H1 (cell line): Measurements from ENCODE around the gene EHD4. TPM values are rescaled to one million over a fixed set of nuclear protein-coding genes. Genes with fewer than 3 reads are reported as not detected.

ENCODE experiments used
- CTCF ChIA-PET: fragments of 300-600 bp; sonication (Branson Sonifier 250); formaldehyde crosslinking; loops from one replicate; lab custom pipeline; 2021; ENCODE audit not compliant: partially characterized antibody; lab: Charles Lee
- POLR2A ChIA-PET: fragments of 300-600 bp; sonication (Branson Sonifier 250); formaldehyde crosslinking; loops from one replicate; lab custom pipeline; 2021; ENCODE audit warnings: inconsistent platforms; ENCODE audit not compliant: partially characterized antibody; lab: Charles Lee
- DNase-seq, 2 experiments: peaks; one replicate each; pipeline versions ENCODE4 v3.0.0 to v3.0.0-alpha.2; 2010 to 2022; ENCODE audit warnings: low spot score in 2 of 2, low read depth in 1 of 2, mixed read lengths in 1 of 2
- FAIRE-seq: peaks from 2 replicates; lab custom pipeline; 2011; peaks lifted over from hg19 to GRCh38; lab: Jason Lieb, UNC
- H2AFZ ChIP-seq: 2 replicates; pipeline ENCODE4 v1.8.1; 2012; ENCODE audit warnings: low read length, inconsistent platforms
- H2AK5ac ChIP-seq: 2 replicates; pipeline ENCODE4 v1.6.1; 2013; ENCODE audit warnings: low read depth, low read length
- H2BK120ac ChIP-seq: replicated peaks from 2 replicates; pipeline ENCODE3; 2013; ENCODE audit warnings: low read depth, low read length, inconsistent platforms
- H2BK12ac ChIP-seq: 2 replicates; pipeline ENCODE4 v1.6.1; 2013; ENCODE audit warnings: low read depth, low read length
- H2BK15ac ChIP-seq: 2 replicates; pipeline ENCODE4 v1.6.1; 2013; ENCODE audit warnings: low read length
- H2BK20ac ChIP-seq: 2 replicates; pipeline ENCODE4 v1.6.1; 2013; ENCODE audit warnings: low read length
- H2BK5ac ChIP-seq: 2 replicates; pipeline ENCODE4 v1.6.1; 2013; ENCODE audit warnings: low read depth, low read length
- H3K14ac ChIP-seq: 2 replicates; pipeline ENCODE4 v1.6.1; 2013; ENCODE audit warnings: inconsistent platforms; ENCODE audit not compliant: insufficient read length
- H3K18ac ChIP-seq: 2 replicates; pipeline ENCODE4 v1.6.1; 2013; ENCODE audit warnings: low read length; ENCODE audit errors: extremely low read depth
- H3K23ac ChIP-seq: 2 replicates; pipeline ENCODE4 v1.6.1; 2013; ENCODE audit warnings: inconsistent platforms; ENCODE audit not compliant: insufficient read length
- H3K23me2 ChIP-seq: 2 replicates; pipeline ENCODE4 v1.6.1; 2013; ENCODE audit warnings: low read depth, low read length
- H3K27ac ChIP-seq: 2 replicates; pipeline ENCODE4 v1.6.1; 2011; ENCODE audit warnings: low read depth, low read length, inconsistent platforms
- H3K27me3 ChIP-seq, 4 experiments: replicated peaks in 1 of 4; 1 replicate in 1 of 4; 2 replicates in 3 of 4; pipeline versions ENCODE4 v1.6.1 to v1.8.1; 2011 to 2013; ENCODE audit warnings: low read length in 3 of 4, mild to moderate bottlenecking in 3 of 4, inconsistent platforms in 2 of 4, mixed read lengths in 2 of 4, moderate library complexity in 1 of 4; ENCODE audit not compliant: control insufficient read depth in 3 of 4, insufficient read depth in 3 of 4; ENCODE audit errors: extremely low read depth in 1 of 4
- H3K36me3 ChIP-seq, 4 experiments: 2 replicates each; pipeline versions ENCODE4 v1.6.1 to v1.8.1; 2011 to 2013; ENCODE audit warnings: mild to moderate bottlenecking in 4 of 4, low read length in 3 of 4, moderate library complexity in 2 of 4, control low read depth in 1 of 4, inconsistent platforms in 1 of 4; ENCODE audit not compliant: insufficient read depth in 4 of 4, control insufficient read depth in 2 of 4
- H3K4ac ChIP-seq: replicated peaks from 2 replicates; pipeline ENCODE3; 2013; ENCODE audit warnings: low read length, low read depth, mixed read lengths, inconsistent platforms; ENCODE audit not compliant: insufficient read length
- H3K4me1 ChIP-seq, 4 experiments: replicated peaks in 1 of 4; 1 replicate in 1 of 4; 2 replicates in 3 of 4; pipeline versions ENCODE4 v1.6.1 to v1.8.1; 2011 to 2013; ENCODE audit warnings: low read length in 3 of 4, inconsistent platforms in 2 of 4, mixed read lengths in 1 of 4; ENCODE audit not compliant: insufficient read depth in 4 of 4, control insufficient read depth in 3 of 4
- H3K4me2 ChIP-seq, 2 experiments: 2 replicates each; pipeline versions ENCODE4 v1.6.1 to v1.8.1; 2011 to 2013; ENCODE audit warnings: low read depth in 2 of 2, low read length in 2 of 2, control low read depth in 1 of 2, inconsistent platforms in 1 of 2, mild to moderate bottlenecking in 1 of 2; ENCODE audit not compliant: insufficient read depth in 1 of 2
- H3K4me3 ChIP-seq, 4 experiments: fragments of 200-600, 300-600 bp in 1 of 4; sonication (generic), shearing (Covaris generic), sonication (Bioruptor Twin) in 1 of 4; 2 replicates each; pipeline versions ENCODE4 v1.5.1 to v1.8.1; 2011 to 2016; ENCODE audit warnings: low read length in 4 of 4, low read depth in 3 of 4, control low read depth in 2 of 4, inconsistent platforms in 2 of 4, mild to moderate bottlenecking in 2 of 4, mixed read lengths in 1 of 4, moderate library complexity in 1 of 4; ENCODE audit not compliant: insufficient read depth in 2 of 4; ENCODE audit errors: extremely low read depth in 1 of 4
- H3K56ac ChIP-seq: replicated peaks from 2 replicates; pipeline ENCODE3; 2013; ENCODE audit warnings: low read depth, mild to moderate bottlenecking, mixed read lengths, low read length, inconsistent platforms; ENCODE audit not compliant: insufficient read length
- H3K79me1 ChIP-seq: 2 replicates; pipeline ENCODE4 v1.6.1; 2013; ENCODE audit warnings: low read depth, low read length, control low read depth
- H3K79me2 ChIP-seq, 2 experiments: 2 replicates each; pipeline versions ENCODE4 v1.6.1 to v1.8.1; 2012 to 2013; ENCODE audit warnings: low read length in 2 of 2, mild to moderate bottlenecking in 2 of 2, inconsistent platforms in 1 of 2; ENCODE audit not compliant: insufficient read depth in 2 of 2, control insufficient read depth in 1 of 2
- H3K9ac ChIP-seq, 4 experiments: replicated peaks in 1 of 4; 1 replicate in 1 of 4; 2 replicates in 3 of 4; pipeline versions ENCODE4 v1.6.1 to v1.8.1; 2011 to 2013; ENCODE audit warnings: low read depth in 3 of 4, low read length in 3 of 4, control low read depth in 2 of 4, mild to moderate bottlenecking in 2 of 4, moderate library complexity in 2 of 4, inconsistent platforms in 1 of 4; ENCODE audit errors: extremely low read depth in 1 of 4
- H3K9me3 ChIP-seq, 2 experiments: 2 replicates each; pipeline versions ENCODE4 v1.6.1 to v1.8.1; 2012 to 2013; ENCODE audit warnings: mild to moderate bottlenecking in 2 of 2, moderate library complexity in 2 of 2, control low read depth in 1 of 2, inconsistent platforms in 1 of 2, low read depth in 1 of 2, low read length in 1 of 2, mixed read lengths in 1 of 2; ENCODE audit not compliant: insufficient read depth in 2 of 2
- H4K20me1 ChIP-seq, 2 experiments: replicated peaks in 1 of 2; 2 replicates each; pipeline versions ENCODE3 to v1.8.1; 2011 to 2013; ENCODE audit warnings: inconsistent platforms in 2 of 2, low read length in 2 of 2, mild to moderate bottlenecking in 1 of 2; ENCODE audit not compliant: insufficient read depth in 2 of 2, control insufficient read depth in 1 of 2
- H4K5ac ChIP-seq: 2 replicates; pipeline ENCODE4 v1.6.1; 2013; ENCODE audit warnings: low read length, low read depth, mixed read lengths, inconsistent platforms; ENCODE audit not compliant: insufficient read length
- H4K8ac ChIP-seq: 2 replicates; pipeline ENCODE4 v1.8.0; 2013; ENCODE audit warnings: mild to moderate bottlenecking, moderate library complexity, low read length, inconsistent platforms; ENCODE audit not compliant: insufficient read depth; ENCODE audit errors: extremely low read depth
- H4K91ac ChIP-seq: replicated peaks from 2 replicates; pipeline ENCODE3; 2013; ENCODE audit warnings: low read length, mixed read lengths, inconsistent platforms; ENCODE audit not compliant: insufficient read length
- EGR1 ChIP-seq: IDR thresholded peaks from 2 replicates; pipeline ENCODE4 v1.6.1; 2011; ENCODE audit warnings: low read depth, low read length, borderline replicate concordance
- MAFK ChIP-seq: IDR thresholded peaks from 2 replicates; pipeline ENCODE4 v1.6.1; 2012; ENCODE audit warnings: low read depth, mild to moderate bottlenecking, improper control_type of control experiment, low read length
- NANOG ChIP-seq: IDR thresholded peaks from 2 replicates; pipeline ENCODE4 v1.6.1; 2011; ENCODE audit warnings: low read length, low read depth, mild to moderate bottlenecking, inconsistent platforms; ENCODE audit not compliant: insufficient read depth, poor library complexity, severe bottlenecking
- POU5F1 ChIP-seq: IDR thresholded peaks from 2 replicates; pipeline ENCODE4 v1.6.1; 2011; ENCODE audit warnings: low read depth, mild to moderate bottlenecking, low read length, moderate library complexity
- TCF12 ChIP-seq: IDR thresholded peaks from 2 replicates; pipeline ENCODE4 v1.6.1; 2011; ENCODE audit warnings: low read depth, mild to moderate bottlenecking, low read length
- WGBS, 2 experiments: shearing (Covaris generic) in 1 of 2; methylation state at CpG; one replicate each; pipeline versions ENCODE4 v1.1.6 to v1.1.7; 2013 to 2015; ENCODE audit warnings: low lambda C conversion rate in 2 of 2, mixed read lengths in 2 of 2, inconsistent platforms in 1 of 2, low coverage in 1 of 2, missing lambda C conversion rate in 1 of 2; ENCODE audit not compliant: insufficient replicate concordance in 2 of 2, insufficient coverage in 1 of 2, insufficient read length in 1 of 2; ENCODE audit errors: extremely low coverage in 1 of 2, missing lambda C conversion rate in 1 of 2; 5-methylcytosine and 5-hydroxymethylcytosine counted together
- polyA plus RNA-seq, 7 experiments: library from polyadenylated mRNA; depleted of rRNA in 3 of 7; stranded (reverse) in 5 of 7; unstranded in 2 of 7; fragments of >200 nt in 5 of 7; fragments of 200-250 nt in 2 of 7; gene quantifications; 1 replicate in 5 of 7; 2 replicates in 1 of 7; 4 replicates in 1 of 7; pipeline versions ENCODE4 v1.2.1 to v1.2.3, GENCODE V29; 2011 to 2013; ENCODE audit warnings: missing spikeins in 2 of 7, mixed read lengths in 2 of 7
- total RNA-seq: library from RNA; stranded (reverse); fragmentation: NEBNext Ultra II Directional; extraction: Animal tissue kit (Norgen Biotek cat#: 25700); gene quantifications from 2 replicates; pipeline ENCODE4 v1.2.1, GENCODE V29; 2021

The EHD4 gene
- total and polyA plus RNA-seq, 2 of the 8 experiments (the other 6 are each of a cell fraction or from before 2014, with no cell fraction given) = 17.5 to 24.5 TPM

DNA sequence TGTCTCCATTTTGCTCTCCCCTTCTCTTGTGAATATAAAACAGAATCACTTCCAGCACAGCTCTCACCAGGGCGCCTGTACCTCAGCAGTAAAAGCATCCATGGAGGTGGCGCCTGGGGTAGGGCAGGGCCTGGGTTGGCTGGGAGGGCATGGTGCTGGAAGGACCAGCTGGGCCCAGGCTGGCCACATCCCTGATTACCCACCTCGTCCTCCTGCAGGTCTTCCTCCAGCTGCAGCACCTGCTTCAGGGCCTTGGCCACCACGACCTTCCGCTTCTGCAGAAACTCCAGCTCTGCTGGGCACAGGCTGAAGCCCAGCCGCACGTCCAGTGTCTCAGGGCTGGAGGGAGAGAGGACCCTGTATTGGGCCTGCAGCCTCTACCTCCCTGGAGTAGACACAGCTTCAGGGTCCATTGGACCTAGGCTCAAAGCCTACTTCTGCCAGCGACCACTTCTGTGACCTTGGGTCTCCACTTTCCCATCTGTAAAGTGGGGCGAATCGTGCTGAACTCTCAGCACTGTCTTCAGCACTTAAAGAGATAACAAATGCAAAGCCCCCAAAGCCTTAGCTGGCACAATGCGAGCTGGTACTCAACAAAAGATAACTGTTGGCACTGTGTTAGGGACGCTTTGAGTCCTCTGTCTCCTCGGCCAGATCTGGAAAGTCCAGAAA, 24.7 kb upstream of the EHD4 start:
- Histone ChIP-seq H3K4ac (no peak overlapping the region), H3K27ac (no peak overlapping the region), H4K8ac (no peak overlapping the region), H4K91ac (no peak overlapping the region), H3K4me2 (no peak overlapping the region), H2BK5ac (no peak overlapping the region), H3K9me3 (no peaks in the 10 kb centered on the region), H2AK5ac (no peak overlapping the region), H3K79me1 (no peaks in the 10 kb centered on the region), H2BK20ac (no peak overlapping the region), H3K18ac (no peak overlapping the region), H3K56ac (no peak overlapping the region), H3K14ac (no peak overlapping the region), H4K5ac (no peak overlapping the region), H2BK15ac (no peak overlapping the region), H3K4me3 (no peak overlapping the region), H4K20me1 (no peaks in the 10 kb centered on the region), H3K9ac (no peak overlapping the region), H3K23me2 (no peaks in the 10 kb centered on the region), H3K23ac (no peak overlapping the region), H3K4me1 (no peaks in the 10 kb centered on the region), H2BK12ac (no peak overlapping the region), H3K79me2 (no peaks in the 10 kb centered on the region), H3K27me3 (no peaks in the 10 kb centered on the region), H3K36me3 (no peaks in the 10 kb centered on the region), H2AFZ (no peak overlapping the region), H2BK120ac (no peak overlapping the region)
- no peak for DNase-seq
- CTCF ChIA-PET = interaction anchor here (0.9 to 14.6 kb wide), 12 partner anchors 9 to 137 kb away, joined by 3 to 185 read pairs (median 5); no protein-coding TSS in a partner anchor
- POLR2A ChIA-PET = interaction anchor here (1.3 kb wide), 1 partner anchor 68 kb away, joined by 3 read pairs; no protein-coding TSS in a partner anchor
- FAIRE-seq = no peak
- 87% methylated on average over 13 of the region's 13 CpGs; no CpG with 5 or more reads in 1 of the 2 experiments for WGBS, 2 experiments
- TF ChIP-seq NANOG = no peak
- no peak for TF ChIP-seq MAFK
- no peak for TF ChIP-seq EGR1
- no peak for TF ChIP-seq TCF12
- no peak for TF ChIP-seq POU5F1
